CD4-positive, alpha-beta T cell treated with Interleukin-4 for 1 hour (primary cell): ENCODE data around the gene DDAH2.

Source experiments
- DNase-seq, 2 donors: peaks; one replicate each; pipeline ENCODE4 v3.0.0-alpha.2; 2020 to 2022

Gene DDAH2

DNA sequence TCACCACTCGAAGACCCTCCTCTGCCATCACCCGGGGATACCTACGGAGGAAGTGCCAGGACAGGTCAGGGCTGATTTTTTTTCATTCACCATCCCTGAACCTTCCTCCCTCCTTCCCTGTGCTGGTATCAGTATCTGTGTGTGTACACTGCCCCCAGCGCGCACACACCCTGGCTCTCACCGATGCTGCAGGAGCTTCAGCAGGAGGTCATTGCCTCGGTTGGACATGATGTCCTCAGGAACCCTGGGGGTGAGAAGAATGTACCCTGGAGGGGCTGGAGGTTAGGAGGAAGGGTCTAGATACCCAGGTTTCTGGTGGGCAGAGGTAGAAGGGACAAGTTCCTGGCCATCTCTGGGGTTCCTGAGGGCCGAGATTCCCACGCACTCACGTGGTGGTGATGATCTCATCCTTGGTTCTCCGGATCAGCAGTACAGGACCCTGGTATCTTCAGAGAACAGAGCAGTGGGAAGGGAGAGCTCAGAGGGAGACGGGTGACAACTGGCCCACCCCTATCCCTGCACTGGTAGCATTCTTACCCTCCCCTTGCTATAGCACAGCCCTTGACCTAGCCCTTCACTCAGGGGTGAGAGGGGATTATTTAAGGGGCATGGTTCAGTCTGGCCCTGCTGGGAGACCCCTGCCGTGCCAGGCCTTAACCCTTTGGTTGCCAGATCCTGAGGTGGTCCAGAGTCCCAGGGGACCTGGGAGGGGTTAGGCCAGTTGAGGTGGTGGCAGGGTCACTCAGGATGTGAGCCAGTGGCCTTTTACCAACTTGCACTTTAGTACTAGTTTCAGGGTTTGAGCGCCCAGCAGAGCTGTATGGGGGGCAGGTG lies 41.0 kb downstream of the DDAH2 start:
- DNase-seq, result no peak

DNA sequence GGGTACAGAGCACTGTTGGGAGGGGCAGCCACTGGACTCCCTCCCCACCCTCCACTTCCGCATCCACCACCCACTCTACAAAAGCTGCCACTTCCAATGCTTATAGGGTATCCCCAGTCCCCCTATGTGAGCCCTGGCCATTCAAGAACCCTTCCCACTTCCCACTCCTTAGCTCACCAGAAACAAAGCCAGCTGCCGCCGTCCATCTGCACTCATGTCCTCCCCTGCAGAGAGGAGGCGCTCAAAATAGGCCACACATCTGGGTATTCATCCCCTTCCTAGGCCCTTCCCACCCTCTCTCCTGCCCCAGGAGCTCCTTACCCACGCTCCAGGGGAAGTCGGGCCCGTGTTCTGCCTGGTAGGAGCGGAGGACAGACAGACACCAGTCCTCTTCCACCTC lies 41.8 kb downstream of the DDAH2 start:
- no peak for DNase-seq

GRCh38 chr6:31686483-31686882 lies 42.6 kb downstream of the DDAH2 start:
- DNase-seq, result no peak

- no peak for DNase-seq
Observed at GRCh38 chr6:31683591-31683990, 45.5 kb downstream of the DDAH2 start.

- peak; percentile 30 to 35 for DNase-seq
Observed at GRCh38 chr6:31681135-31681671, 47.9 kb downstream of the DDAH2 start.

- peak; percentile 79 to 80 for DNase-seq
Observed at GRCh38 chr6:31680226-31681134, 48.6 kb downstream of the DDAH2 start, which contains the start of gene LY6G5C. LY6G5C (minus strand) TSS chr6:31681067; CDS start chr6:31680373, 694 bp downstream.

GRCh38 chr6:31677955-31678354 lies 51.1 kb downstream of the DDAH2 start:
- no peak for DNase-seq
